Left forelimb (tissue), 1 donor: ENCODE data around the gene NADSYN1.
"Not testable (repeated sequence)": the region's sequence is repeated elsewhere in the genome, so short reads cannot be mapped to it uniquely, and the experiment has no call there.

Experiments
- DNase-seq: peaks from one replicate; pipeline ENCODE4 v3.0.0-alpha.2; 2018; ENCODE audit warnings: low spot score

NADSYN1 gene

GRCh38 chr11:71526796-71527575 is 74.0 kb downstream of the NADSYN1 start, which contains the start of gene KRTAP5-7:
TSS of gene KRTAP5-7 (plus strand) at chr11:71527267. CDS start at chr11:71527301, 34 bp downstream.
- DNase-seq, result peak; percentile 14

- peak; percentile 46 for DNase-seq
These were observed 74.7 kb downstream of the NADSYN1 start for GRCh38 chr11:71527576-71528210.

DNA sequence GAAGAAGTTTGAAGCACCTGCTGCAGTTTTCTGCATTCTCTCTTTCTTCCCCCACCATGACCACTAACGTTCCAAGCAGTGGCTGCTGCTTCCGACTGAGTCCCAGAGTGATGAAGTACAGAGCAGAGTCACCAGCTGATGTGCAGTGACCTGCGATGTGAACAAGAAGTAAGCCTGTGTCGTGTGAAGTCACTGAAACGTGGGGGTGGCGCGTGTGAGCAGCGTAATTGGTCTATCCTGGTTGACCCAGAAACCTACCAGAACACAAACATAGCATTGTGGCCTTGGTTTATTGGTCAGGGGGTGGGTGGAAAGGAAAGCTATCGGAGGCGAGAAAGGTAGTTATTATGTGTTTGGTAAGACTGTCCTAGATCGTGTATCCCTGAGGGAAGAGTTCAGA is 77.6 kb downstream of the NADSYN1 start:
- peak; percentile 3 for DNase-seq

DNA sequence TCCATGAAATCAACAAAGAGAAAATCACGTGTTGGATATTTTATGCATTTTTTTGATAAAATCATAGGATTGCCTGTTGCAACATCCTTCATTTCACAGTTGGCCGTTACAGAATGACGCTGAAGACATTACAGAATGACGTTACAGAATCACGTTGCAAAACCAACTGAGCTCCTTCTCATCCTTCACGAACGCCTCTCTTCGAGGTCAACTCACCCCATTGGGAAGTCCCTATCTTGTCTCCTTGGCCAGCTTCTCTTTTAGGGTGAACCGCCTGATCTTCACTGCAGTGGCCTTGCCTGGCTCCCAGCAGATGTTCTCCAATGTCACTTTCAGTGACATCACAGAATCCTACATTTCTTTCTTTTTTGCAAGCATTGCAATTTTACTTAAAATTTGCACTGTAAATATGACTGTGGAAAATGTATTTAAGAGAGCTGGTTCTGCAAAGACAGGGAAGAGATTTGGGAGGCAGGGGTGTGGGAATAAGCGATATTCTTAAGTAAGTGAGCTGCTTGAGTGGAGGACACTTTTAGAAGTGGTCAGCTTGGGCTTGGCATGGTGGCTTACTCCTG is 79.1 kb downstream of the NADSYN1 start:
- peak; percentile 17 for DNase-seq

- DNase-seq, result not testable (repeated sequence)
These were observed 82.0 kb downstream of the NADSYN1 start for GRCh38 chr11:71534711-71535608.

DNA sequence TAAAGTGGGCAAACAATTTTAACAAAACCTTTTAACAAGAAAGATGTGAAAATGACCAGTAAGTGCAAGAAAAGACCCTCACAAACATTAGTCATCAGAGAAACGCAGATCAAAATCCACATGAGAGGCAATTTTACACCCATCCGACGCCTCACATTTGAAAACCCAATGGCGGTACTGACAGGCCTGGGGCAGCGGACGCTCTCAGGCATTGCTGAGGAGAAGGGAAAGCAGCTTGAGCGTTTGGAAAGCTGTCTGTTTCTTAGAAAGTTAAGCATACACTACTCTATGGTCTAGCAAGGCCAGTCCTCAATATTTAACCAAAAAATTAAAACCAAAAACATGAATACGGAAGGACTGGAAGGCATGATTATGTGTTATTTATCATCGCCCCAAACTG is 82.8 kb downstream of the NADSYN1 start:
- DNase-seq, result no peak

GRCh38 chr11:71537537-71537936 is 84.5 kb downstream of the NADSYN1 start:
- peak; percentile 9 for DNase-seq

- DNase-seq, result peak; percentile 8
These were observed 85.1 kb downstream of the NADSYN1 start, which contains the start of gene KRTAP5-8 for GRCh38 chr11:71537977-71538665. TSS of gene KRTAP5-8 (plus strand) at chr11:71538025. CDS start at chr11:71538056, 31 bp downstream.

GRCh38 chr11:71538666-71538990 is 85.6 kb downstream of the NADSYN1 start:
- DNase-seq, result peak; percentile 62

- DNase-seq, result no peak
These were observed 86.0 kb downstream of the NADSYN1 start for GRCh38 chr11:71539017-71539416.

GRCh38 chr11:71539971-71540370 is 87.0 kb downstream of the NADSYN1 start:
- not testable (repeated sequence) for DNase-seq

- DNase-seq, result not testable (repeated sequence)
These were observed 87.7 kb downstream of the NADSYN1 start for GRCh38 chr11:71540521-71541304.

DNA sequence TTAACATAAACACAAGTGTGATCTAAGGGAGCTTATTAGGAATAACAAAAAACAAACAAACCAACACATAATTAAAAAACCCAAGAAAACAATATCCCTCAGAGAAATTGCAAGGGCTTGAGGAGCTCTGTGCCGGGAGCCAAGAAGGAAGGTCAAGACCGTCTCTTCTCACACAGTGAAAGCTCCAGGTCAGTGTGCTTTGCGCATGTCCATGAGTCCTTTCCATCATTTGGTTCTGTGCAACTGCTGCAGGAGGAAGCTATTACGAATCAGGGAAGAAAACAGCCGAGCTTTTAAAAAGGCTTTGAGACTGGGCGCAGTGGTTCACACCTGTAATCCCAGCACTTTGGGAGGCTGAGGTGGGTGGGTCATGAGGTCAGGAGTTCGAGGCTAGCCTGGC is 89.4 kb downstream of the NADSYN1 start:
- no peak for DNase-seq

- DNase-seq, result no peak
These were observed 90.1 kb downstream of the NADSYN1 start for GRCh38 chr11:71542879-71543777.

- no peak for DNase-seq
These were observed 90.9 kb downstream of the NADSYN1 start for GRCh38 chr11:71543866-71544265.

DNA sequence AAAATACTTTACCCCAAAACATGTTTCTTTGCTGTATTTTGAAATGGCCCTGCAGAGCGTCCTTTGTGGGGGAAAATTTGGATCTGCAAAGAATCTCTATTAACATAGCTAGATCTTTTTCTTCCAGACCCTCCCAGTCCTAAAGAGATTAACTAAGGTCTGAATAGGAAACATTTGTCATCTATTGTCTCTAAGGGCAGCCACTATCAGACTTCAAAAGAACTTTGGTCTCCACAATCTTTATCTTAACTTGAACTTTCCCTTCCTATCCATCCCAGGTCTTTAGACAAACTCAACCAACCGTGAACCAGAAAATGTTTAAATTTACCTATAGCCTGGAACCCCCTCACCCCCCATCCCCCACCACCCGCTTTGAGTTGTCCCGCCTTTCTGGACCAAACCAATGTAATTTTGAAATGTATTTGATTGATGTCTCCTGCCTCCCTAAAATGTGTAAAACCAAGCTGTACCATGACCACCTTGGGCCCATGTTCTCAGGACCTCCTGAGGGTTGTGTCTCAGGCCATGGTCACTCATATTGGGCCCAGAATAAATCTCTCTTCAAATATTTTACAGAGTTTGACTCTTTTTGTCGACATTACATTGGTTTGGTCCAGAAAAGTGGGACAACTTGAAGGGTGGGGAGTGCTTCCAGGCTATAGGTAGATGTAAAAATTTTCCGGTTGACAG is 91.7 kb downstream of the NADSYN1 start:
- no peak for DNase-seq

- DNase-seq, result no peak
These were observed 92.5 kb downstream of the NADSYN1 start for GRCh38 chr11:71545405-71545966.

DNA sequence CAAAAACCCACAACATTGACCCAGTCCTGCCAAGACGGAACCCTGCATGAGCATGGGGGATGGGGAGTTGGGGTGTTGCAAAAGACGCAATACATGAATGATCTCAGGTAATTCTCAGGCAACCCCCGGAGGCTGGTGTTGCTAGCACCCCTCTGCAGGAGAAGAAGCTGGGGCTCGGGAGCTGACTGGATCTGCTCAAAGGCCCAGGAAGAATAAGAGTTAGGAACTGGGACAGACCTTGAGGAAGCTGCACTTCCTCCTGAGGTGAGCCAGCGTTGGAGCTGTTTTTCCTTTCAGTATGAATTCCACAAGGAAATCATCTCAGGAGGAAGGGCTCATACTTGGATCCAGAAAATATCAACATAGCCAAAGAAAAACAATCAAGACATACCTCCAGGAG is 95.1 kb downstream of the NADSYN1 start, which contains the start of gene KRTAP5-9:
KRTAP5-9 (plus strand) TSS at position 301 of the 400 bp plus-strand sequence. CDS start 238 bp downstream, outside the sequence.
- no peak for DNase-seq
